Stimulated activated CD4-positive, alpha-beta T cell treated with anti-CD3 and anti-CD28 coated beads, Interleukin-15, amount 100 ng/mL, for 1 hour (primary cell): ENCODE data around the gene APP.
"Not testable (repeated sequence)": the region's sequence is repeated elsewhere in the genome, so short reads cannot be mapped to it uniquely, and the experiment has no call there.

Experiments used
- DNase-seq, 2 donors: peaks; one replicate each; pipeline ENCODE4 v3.0.0-alpha.2; 2020; ENCODE audit warnings: low read depth in 1 of 2, low spot score in 1 of 2

The APP gene

DNA sequence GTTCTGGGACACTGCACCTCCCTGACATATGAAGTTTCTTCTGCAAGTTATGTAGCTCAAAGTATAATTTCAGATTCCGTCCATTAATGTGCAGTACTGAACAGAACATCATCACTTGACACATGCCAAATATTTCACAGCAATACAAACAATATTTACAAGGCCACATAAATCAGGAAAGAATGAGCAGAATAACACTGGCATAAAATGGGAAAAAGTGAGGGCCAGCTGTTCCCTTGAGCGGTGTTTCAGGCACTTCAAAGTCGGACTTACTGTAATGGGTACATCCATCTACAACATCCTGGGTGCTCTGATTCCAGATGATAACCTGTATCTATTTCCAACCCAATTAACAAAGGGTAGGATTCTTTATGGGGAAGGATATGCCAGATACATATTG, 217.4 kb downstream of the APP start:
- no peak for DNase-seq

DNA sequence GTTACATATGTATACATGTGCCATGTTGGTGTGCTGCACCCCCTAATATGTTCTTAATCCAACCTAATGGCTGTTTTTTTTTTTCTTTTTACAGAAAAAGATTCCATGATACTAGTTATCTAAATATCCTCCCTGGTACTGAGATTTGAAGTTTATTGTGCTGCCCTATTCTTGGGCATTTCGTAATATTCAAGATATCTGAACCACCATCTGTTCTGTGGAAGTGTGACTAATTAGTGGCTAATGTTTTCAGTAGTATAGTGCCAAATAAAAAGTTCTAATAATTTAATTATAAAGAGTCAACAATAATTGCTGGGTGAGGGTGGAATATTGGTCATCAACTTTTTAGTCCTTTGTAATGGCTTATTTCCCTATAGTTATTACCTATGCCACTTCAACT, 218.3 kb downstream of the APP start:
- no peak for DNase-seq

DNA sequence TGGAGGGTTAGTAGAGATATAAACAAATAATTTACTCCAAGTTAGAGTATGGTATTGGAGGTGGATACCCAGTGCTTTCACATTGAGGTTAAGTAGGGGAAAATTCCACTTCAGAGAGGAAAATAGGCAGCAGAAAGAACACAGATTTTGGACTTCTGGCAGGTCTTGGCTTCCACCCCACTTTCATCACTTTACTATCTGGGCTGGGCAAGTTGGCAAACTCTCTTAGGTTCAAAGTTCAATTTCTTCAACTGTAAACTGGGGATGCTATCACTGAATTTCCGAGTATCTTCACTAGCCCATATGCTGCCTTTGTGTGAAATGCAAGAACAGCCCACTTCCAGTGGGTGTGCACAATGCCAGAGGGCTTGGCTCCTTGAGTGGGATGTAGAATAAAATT, 220.9 kb downstream of the APP start:
- no peak for DNase-seq

DNA sequence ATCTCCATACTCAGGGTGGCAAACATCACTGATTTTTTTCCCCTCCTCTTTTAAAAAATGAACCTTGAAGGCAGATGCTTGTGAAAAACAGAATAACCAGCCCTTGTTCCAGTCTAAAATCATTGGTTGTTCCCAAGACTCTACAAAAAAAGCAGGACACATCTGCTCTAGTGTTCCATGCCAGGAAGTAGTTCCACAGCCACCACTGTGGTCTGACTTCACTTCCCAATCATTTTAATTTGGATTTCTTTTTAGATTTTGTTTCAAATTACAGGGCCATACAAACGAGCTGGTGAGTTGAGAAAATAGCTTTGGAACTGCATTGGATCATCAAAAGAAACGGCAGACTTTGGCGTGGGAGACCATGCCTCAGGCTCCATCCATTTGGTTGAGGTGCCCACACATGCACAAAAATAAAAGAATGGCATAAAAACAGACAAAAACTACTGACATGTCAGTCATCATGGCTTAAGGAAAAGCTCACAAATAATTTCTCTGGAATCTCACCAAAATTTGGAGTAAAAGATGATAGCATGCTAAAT, 225.8 kb downstream of the APP start:
- no peak for DNase-seq

DNA sequence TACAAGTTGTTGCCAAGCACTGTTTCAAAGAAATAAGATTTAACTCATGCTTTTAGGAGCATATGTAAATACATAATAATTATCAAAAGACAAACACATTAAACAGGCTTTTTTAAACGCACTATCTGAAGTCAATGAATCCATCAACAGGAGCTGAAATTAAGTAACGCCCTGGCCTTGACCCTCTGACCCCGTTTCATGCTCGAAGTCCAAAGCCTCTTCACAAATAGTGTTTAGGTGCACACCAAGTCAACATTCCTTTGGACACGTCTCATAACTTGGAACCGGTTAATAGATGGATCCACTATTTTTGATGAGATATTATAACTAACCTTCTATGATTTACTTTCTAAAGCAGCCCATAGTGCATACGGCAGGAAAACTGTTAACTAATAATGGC, 226.5 kb downstream of the APP start:
- no peak for DNase-seq

DNA sequence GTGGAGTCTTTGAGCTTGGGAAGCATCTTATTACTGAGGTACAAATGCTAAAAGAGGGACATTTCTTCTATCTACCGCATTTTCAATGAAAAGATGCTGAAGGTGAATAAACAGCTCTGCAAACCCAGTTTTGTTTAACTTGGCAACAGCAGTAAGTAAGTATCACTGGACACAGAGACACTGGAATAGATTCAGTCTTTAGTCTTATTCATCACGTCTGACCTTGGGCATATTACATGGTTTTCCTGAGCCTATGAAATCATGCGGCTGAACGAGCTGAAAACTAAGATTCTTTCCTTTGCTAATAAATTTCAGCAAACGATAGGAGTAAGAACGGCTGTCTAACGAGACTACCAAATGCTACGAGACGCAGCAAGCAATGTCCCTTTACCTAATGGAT, 228.4 kb downstream of the APP start:
- no peak for DNase-seq

DNA sequence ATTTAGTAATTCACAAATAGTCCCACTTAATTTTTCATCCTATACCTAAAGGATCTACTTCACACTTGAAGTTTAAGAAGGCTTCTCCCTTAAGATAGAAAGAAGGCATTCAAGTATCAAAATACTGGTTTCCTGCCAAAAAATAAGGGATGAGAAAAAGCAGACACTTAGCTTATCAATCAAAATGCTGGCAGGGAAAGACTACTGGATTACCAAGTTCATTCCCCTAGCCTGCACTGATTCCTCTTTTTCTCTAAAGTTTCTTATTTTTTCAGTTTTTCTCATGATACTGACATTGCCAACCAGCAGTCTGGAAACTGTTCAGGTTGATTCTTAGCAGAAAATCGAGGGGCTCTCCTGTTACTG, 231.2 kb downstream of the APP start:
- DNase-seq = no peak

DNA sequence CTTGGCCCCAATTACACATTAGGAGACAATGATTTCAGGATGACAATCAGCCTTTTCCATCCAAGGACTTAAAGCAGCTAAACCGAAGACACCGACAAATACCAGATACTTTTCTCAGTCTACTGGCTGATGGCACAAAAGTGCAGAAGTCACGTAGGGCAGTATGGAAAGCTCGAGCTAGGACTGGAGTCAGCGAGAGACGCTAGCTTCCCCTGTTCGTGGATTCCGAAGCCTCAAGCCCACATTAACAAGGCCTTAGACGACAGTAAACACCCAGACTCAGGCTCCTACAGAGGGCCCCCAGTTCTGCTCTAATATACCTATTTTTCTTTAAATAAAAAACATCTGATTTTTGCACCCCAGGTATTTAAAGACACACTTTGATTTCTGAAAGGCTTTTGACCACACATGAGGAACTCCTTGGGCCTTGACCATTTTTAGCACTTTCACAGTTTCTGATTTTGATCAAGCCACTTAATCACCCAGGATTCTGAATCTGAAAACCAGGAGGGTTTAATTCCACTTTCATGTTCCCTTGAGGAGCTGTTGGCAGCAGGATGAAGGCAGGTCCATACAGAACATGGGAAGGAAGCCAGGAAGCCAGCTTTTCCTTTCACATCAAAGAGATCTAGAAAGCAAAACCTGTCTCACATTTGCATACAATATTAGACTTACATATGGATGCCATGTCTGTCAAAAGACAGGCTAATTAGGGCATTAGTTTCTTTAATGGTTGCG, 231.7 kb downstream of the APP start:
- no peak for DNase-seq

DNA sequence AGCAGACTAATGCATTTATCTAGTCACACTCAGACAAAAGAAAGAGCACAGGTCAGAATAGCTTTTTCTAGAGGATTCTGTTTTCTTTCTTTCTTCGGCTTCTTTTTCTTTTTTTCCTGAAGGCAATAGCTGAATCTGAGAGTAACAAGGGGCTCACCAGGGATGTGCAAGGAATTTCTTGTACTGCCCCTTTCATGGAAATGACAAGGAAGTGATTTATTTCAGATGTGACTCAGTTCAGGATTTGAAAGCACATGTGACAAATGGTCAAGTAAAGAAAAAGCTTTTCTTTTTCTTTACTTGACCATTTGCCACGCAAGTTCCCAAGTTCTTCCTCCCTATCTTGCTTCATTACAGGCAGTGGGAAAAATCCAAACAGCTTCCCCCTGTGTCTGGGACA, 233.8 kb downstream of the APP start:
- no peak for DNase-seq

DNA sequence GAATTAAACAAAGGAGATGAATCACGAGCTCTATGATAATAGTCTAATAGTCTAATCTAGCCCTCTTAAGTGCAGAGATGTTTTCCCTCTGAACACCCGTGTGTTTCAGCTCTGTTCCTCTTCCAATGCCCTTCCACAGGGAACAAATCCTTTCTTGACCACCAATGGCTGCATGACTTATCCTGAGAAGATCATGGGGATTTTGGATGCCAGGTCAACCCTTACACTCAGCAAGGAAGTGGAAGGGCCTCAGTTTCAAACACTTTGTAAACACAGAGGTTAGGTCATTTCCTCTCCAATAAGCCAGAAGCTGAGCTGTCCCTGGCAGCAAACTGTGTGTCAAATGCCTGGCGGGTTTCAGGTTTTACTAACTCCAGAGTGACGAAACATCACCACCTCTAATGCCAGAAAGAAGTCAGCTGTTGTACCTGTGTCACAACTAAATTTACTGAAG, 235.8 kb downstream of the APP start:
- no peak for DNase-seq

DNA sequence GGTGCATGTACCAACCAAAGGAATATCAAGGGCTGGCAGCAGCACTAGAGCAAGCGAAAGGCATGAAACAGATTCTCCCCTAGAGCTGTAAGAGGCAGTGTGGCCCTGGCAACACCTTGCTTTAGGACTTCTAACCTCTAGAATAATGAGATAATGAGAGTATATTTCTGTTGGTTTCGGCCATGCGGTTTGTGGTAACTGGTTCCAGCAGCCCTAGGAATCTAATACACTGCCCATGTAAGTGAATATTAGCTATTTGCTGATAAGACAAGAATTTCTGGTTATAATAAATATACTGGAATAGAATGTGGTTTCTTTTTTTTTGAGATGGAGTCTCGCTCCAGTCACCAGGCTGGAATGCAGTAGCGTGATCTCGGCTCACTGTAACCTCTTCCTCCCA, 236.4 kb downstream of the APP start:
- no peak for DNase-seq

DNA sequence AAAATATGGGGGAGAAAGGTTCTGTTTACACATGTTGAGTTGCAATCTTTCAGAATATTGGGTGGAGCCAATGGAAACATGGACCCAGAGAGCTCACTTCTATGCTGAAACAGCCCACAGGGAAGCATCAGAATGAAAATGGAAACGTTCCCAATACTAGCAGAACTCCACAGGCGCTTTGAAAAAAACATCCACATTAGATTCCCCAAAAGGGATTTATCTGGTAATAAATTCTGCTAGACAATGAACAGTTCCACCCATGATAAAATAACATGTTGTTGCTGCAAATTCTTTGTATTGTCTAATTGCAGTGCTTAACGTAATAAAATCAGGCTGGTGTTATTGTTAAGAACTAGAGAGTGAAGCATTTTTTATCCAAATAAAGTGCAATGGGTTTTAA, 238.8 kb downstream of the APP start:
- no peak for DNase-seq

DNA sequence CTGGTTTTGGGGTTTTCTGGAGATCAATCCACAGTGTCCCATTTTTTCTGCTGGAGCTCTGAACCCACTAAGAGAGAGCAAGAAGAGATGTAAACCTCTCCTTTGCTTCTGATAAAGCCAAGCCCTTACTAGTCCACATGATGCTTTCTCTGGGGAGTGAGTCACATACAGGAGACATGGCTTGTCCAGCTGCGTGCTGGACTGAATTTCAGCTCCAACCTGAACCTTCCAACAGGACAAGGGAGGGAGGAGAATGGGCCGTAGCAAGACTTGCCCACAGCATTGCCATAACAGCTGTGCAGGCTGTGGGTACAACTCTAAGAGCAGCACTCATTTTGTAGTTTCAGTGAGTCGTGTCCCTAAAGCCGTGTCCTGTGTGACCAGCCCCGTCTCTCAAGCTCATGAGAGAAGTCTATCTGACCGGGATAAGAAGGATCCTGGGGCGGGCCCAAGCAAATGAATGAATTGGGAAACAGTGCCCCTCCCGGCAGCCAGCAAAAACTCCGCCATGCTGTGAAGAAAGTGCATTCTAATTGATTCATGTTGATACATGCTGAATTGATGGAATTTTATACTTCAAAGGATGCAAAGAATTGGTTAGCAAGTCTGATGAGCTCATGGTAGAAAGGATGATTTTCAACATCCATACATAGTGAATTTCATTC, 240.6 kb downstream of the APP start:
- DNase-seq = no peak

DNA sequence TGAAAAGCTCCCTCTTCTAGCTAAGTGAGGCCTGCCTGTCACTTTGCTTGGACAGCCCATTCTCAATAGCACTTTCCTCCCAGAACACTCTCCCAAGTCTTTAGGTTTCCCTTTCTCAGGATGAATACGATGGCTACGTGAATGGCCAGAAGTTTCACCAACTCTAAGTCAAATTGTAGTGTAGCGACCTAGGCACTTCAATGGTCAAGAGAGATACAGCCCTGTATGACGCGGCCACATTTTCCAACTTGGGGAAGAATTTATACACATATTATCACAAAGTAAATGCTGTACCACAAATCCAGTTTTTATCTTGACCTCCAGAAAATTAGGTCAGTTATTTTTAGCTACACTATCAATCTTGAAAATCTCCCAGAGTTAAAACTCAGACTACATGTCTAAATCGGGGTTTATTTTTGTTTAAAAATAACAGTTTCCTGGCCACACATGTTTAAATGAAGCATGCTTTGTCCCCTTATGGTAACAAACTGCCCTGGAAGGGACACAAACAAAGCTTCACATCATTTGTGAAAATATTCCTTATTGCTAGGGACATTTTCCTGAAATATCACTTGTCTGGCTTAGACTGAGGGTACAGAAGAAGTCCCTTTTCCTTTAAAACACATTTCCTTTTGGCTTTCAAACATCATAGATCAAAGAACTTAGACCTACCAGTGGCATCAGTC, 243.2 kb downstream of the APP start:
- DNase-seq = no peak

DNA sequence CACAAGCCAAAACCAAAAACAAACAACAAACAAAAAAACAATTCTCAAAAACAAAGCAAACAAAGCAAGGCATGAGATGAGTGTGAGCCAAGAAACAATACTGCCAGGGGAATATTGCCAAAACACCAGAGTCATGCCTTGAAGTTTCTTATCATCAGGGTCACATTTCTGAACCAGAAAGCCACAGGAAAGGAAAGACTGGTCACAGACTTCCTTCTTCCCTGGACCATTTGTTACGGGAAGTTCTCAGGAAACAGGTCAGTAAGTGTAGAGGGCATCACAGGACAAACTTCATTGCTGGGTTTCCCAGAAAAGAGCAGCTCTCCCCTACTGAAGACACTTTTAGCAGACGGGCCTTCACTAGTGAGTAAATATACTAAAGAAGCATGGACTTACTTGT, 244.6 kb downstream of the APP start:
- DNase-seq = no peak

DNA sequence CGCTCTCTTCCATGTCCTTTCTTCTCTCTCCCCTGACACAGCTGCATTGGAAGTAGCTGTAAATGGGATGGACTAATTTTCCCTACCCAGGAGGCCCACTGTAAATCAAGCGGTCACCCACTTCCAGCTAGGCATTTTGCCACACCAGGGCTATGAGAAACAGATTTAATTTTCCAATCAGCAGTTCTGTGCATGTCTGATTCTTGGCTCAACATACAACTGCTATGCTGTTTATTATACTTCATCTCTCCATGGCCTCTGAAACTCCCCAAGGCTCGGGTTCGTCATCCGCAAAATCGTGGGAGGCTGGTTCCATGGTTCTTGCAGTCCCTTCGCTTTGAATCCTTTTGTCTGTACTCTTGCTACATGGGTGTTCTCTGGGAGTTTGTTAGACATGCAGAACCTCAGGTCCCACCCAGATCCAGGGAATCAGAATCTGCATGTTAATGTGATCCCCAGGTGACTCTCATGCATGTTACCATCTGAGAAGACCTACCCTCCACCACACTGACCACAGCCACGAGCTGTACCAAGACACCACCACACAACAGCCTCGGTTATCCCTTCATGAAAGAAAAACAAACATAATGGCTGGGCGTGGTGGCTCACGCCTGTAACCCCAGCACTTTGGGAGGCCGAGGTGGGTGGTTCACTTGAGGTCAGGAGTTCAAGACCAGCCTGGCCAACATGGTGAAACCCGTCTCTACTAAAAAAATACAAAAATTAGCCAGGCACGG, 245.3 kb downstream of the APP start:
- DNase-seq = no peak

DNA sequence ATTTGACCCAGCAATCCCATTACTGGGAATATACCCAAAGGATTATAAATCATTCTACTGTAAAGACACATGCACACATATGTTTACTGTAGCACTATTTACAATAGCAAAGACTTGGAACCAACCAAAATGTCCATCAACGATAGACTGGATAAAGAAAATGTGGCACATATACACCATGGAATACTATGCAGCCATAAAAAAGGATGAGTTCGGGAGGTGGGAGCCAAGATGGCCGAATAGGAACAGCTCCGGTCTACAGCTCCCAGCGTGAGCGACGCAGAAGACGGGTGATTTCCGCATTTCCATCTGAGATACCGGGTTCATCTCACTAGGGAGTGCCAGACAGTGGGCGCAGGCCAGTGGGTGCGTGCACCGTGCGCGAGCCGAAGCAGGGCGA, 252.4 kb downstream of the APP start:
- not testable (repeated sequence) for DNase-seq

DNA sequence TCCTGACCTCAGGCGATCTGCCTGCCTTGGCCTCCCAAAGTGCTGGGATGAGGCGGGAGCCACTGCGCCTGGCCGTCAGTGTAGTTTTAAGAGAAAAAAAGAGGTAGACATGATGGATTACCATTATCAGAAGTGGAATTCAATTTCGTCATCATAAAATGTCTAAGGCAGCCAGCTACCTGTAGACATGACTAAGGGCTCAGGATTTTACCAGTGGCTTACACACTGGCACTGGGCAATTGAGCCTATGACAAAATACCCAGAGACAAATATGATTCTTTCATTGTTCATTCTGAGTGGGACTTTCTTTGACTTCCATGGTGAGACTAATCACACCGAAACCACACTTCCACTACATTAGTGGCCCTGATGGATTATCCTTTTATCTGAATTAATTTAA, 254.3 kb downstream of the APP start:
- DNase-seq = no peak

DNA sequence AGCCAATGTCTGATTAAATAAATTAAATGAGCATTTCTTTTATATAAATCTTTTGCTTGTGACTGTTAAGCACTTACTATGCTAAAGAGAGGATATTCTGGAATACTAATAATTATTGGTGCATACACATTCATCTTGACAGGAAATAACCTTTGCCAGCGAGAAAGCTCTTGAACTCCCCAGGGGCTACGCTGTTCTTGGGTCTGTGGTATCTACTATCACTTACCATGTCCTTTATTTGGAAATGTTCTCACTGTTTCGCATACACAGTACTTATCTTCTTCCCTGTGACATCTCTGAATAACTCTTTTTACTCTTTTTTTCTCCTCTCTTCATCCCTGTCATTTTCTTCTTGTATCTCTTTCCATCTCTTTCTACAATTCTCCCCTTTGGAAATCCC, 257.1 kb downstream of the APP start:
- DNase-seq = no peak

DNA sequence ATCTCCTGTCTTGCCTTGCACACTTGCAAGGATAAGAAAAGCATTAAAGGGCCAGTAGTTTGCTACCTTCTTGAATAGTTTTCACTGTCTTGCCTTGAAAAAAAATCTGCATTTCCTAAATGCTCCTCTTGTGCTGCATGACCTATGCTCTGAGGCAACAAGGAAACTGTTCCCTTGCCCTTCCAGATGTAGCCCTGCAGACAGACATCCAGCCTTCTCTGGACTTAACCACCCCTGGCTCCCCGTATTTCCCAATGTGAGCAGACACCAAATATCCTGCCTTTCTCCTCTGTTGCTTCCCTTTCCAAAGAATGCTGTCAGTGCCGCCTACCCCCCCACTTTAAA, 258.2 kb downstream of the APP start:
- no peak for DNase-seq

DNA sequence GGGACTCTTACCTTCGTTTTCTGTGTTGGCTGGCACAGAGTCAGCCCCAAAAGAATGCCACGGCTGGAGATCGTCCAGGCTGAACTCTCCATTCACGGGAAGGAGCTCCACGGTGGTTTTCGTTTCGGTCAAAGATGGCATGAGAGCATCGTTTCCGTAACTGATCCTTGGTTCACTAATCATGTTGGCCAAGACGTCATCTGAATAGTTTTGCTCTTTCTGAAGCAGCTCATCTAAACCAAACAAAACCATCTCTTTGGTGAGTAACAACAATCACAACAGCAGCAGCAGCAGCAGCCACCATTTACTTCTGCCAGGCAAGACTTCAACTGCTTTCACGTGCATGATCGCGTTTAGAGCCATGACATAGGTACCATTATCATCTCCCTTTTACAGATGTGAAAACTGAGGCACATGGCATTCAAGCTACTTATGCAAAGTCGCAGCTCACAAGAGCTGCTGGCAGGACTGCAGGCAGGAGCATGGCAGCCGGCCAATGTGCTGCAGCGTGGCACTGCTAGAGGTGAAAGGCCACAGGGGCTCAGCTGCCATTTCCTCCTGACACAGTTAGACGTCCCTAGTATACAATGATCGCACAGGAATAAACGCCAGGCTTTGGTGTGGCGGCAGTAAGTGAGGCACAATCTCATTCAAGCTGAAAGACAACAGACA, 258.7 kb downstream of the APP start:
- DNase-seq = no peak
